ENCODE measurements around the gene LIMA1.
A peak's percentile ranks its signal among the peaks of the same experiment; 100 is the strongest.

The LIMA1 gene

GRCh38 chr12:50145439-50145838, 137.9 kb downstream of the LIMA1 start:
- TF ChIP-seq, protein P1, sequence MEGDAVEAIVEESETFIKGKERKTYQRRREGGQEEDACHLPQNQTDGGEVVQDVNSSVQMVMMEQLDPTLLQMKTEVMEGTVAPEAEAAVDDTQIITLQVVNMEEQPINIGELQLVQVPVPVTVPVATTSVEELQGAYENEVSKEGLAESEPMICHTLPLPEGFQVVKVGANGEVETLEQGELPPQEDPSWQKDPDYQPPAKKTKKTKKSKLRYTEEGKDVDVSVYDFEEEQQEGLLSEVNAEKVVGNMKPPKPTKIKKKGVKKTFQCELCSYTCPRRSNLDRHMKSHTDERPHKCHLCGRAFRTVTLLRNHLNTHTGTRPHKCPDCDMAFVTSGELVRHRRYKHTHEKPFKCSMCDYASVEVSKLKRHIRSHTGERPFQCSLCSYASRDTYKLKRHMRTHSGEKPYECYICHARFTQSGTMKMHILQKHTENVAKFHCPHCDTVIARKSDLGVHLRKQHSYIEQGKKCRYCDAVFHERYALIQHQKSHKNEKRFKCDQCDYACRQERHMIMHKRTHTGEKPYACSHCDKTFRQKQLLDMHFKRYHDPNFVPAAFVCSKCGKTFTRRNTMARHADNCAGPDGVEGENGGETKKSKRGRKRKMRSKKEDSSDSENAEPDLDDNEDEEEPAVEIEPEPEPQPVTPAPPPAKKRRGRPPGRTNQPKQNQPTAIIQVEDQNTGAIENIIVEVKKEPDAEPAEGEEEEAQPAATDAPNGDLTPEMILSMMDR (IDR thresholded peaks at IDR 0.05; ENCODE audit: insufficient read depth, missing control alignments): no peak
- FAIRE-seq (no peak), DNase-seq (ENCODE audit: insufficient read length, low spot score) (no peak)

DNA sequence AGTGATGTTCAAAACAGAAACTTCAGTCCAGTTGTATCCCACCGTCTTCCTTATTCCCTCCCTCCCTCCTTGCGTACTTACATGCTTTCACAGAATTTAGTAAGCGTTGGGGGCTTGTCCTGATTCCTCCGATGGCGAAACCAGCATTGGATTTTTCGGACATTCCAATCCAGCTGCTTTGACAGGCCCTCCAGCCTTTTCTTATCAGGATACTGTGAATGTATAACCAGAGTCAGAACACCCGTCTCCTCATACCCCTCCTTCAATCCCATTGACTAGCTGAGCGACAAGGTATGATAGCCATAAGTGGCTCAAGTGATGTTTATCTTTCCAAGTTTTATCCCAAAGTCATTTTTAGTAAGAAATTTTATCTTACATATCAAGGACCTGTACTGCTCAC, 140.3 kb downstream of the LIMA1 start:
- TF ChIP-seq, protein P1 (IDR thresholded peaks at IDR 0.05; ENCODE audit: insufficient read depth, missing control alignments): no peak
- FAIRE-seq (no peak), DNase-seq (ENCODE audit: insufficient read length, low spot score) (no peak)

GRCh38 chr12:50132505-50133135, 150.7 kb downstream of the LIMA1 start:
- FAIRE-seq (no peak), DNase-seq (ENCODE audit: insufficient read length, low spot score) (no peak)
- TF ChIP-seq, protein P1 (IDR thresholded peaks at IDR 0.05; ENCODE audit: insufficient read depth, missing control alignments): peak; percentile 65

DNA sequence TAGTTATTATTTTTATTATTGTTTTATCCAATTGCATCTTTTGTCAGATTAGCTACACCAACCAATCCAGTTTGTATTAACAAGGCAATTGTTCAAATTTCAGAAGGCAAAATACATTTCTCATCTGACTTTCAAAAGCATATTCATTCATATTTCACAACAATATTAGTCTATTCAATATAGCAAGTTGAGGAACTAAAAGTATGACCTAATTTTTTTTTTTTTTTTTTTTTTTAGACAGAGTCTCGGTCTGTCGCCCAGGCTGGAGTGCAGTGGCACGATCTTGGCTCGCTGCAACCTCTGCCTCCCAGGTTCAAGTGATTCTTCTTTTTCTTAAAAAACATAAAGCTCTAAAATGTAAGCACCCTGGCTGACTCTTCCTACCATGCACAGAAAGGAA, 154.0 kb downstream of the LIMA1 start:
- FAIRE-seq: no peak
- DNase-seq (ENCODE audit: insufficient read length, low spot score): no peak
- TF ChIP-seq, protein P1 (IDR thresholded peaks at IDR 0.05; ENCODE audit: insufficient read depth, missing control alignments): no peak

DNA sequence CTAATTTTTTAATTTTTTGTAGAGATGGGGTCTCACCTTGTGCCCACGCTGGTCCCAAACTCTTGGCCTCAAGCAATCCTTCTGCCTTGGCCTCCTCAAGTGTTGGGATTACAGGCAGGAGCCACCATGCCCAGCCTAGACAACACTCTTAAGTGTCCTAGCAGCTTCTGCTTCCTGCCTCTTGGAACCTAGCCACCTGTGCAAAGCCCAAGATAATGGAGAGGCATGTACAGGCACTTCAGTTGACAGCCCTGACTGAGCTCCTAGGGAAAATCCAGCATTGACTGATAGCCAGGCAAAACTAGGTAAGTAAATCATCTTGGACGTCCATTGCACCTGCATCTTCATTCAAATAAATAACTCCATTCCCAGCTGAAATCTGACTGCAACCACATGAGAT, 155.8 kb downstream of the LIMA1 start:
- no peak for FAIRE-seq
- no peak for DNase-seq (ENCODE audit: insufficient read length, low spot score)
- TF ChIP-seq, protein P1 (IDR thresholded peaks at IDR 0.05; ENCODE audit: insufficient read depth, missing control alignments): no peak
